K562 (cell line): ENCODE results near the gene NAT14. TPM values are rescaled to one million over a fixed set of nuclear protein-coding genes. Genes with fewer than 3 reads are reported as not detected.

Experiments used
- CHCHD3 ChIP-seq: fragments of 250-450 bp; sonication (Bioruptor Pico); IDR thresholded peaks from 2 replicates; pipeline ENCODE4 v2.1.2; 2022; ENCODE audit warnings: mild to moderate bottlenecking
- FOXA3 ChIP-seq, 2 experiments: fragments of 450-650 bp in 1 of 2; sonication (generic) in 1 of 2; formaldehyde crosslinking; IDR thresholded peaks in 1 of 2; conservative IDR thresholded peaks in 1 of 2; 2 replicates each; pipeline versions ENCODE4 v1.4.0 to v1.8.0; 2020 to 2022; ENCODE audit warnings: mild to moderate bottlenecking in 2 of 2, missing genetic modification reagents in 1 of 2
- NBN ChIP-seq: fragments of 450-650 bp; IDR thresholded peaks from 2 replicates; pipeline ENCODE4 v1.6.1; 2016; ENCODE audit warnings: low read depth, mild to moderate bottlenecking
- RBM14 ChIP-seq: fragments of 200-400 bp; formaldehyde crosslinking; IDR thresholded peaks from 2 replicates; pipeline ENCODE4 v1.6.1; 2018; ENCODE audit warnings: low read depth, mild to moderate bottlenecking, low read length, moderate library complexity, borderline replicate concordance; ENCODE audit not compliant: insufficient read depth
- TEAD4 ChIP-seq, 2 experiments: sonication (generic) in 1 of 2; formaldehyde crosslinking in 1 of 2; IDR thresholded peaks; 2 replicates each; pipeline versions ENCODE4 v1.6.1 to v1.8.0; 2012 to 2022; ENCODE audit warnings: borderline replicate concordance in 1 of 2, inconsistent platforms in 1 of 2, low read length in 1 of 2, mild to moderate bottlenecking in 1 of 2, missing genetic modification reagents in 1 of 2
- USF1 ChIP-seq: sonication (generic); formaldehyde crosslinking; IDR thresholded peaks from 2 replicates; pipeline ENCODE4 v1.9.0; 2022; ENCODE audit warnings: mild to moderate bottlenecking, missing genetic modification reagents
- ZNF766 ChIP-seq: fragments of 200-800 bp; sonication (Bioruptor generic); conservative IDR thresholded peaks from 2 replicates; pipeline ENCODE4 v1.6.1; 2016; ENCODE audit warnings: missing genetic modification characterization, missing compliant biosample characterization
- polyA plus RNA-seq, 8 experiments: library from polyadenylated mRNA; depleted of rRNA in 4 of 8; stranded (reverse) in 5 of 8; unstranded in 3 of 8; fragments of >200 nt; fragmentation: Nextera tagmentation in 2 of 8; fragmentation: Illumina TruSeq in 1 of 8; extraction: Ambion mirVana in 2 of 8; extraction: Trizol in 1 of 8; gene quantifications; 2 replicates each; pipeline versions ENCODE4 v1.2.1 to v1.2.3, GENCODE V29; 2011 to 2014; ENCODE audit warnings: inconsistent platforms in 1 of 8, missing spikeins in 1 of 8
- total RNA-seq, 7 experiments: library from RNA; depleted of rRNA in 6 of 7; stranded (reverse); fragments of >200 nt in 6 of 7; fragmentation: Illumina TruSeq in 2 of 7; extraction: Trizol in 2 of 7; gene quantifications; 2 replicates each; pipeline versions ENCODE4 v1.2.1 to v1.2.3, GENCODE V29; 2011 to 2021; ENCODE audit warnings: low replicate concordance in 1 of 7
- TF ChIP-seq, protein P1 (sequence below): fragments of 450-650 bp; IDR thresholded peaks from 2 replicates; pipeline ENCODE4 v1.6.1; 2016; ENCODE audit warnings: mild to moderate bottlenecking, moderate library complexity
- TF ChIP-seq, protein P2 (sequence below), 3 experiments: fragments of 200-800 bp in 1 of 3; sonication (Bioruptor generic) in 1 of 3; sonication (generic) in 1 of 3; formaldehyde crosslinking in 1 of 3; IDR thresholded peaks; 2 replicates each; pipeline versions ENCODE4 v1.6.1 to v1.8.0; 2016 to 2022; ENCODE audit warnings: mild to moderate bottlenecking in 2 of 3, missing compliant biosample characterization in 2 of 3, missing genetic modification characterization in 2 of 3, missing genetic modification reagents in 1 of 3
- TF ChIP-seq, protein P3 (sequence below): conservative IDR thresholded peaks from 2 replicates; pipeline ENCODE4 v1.6.1; 2011; ENCODE audit warnings: low read depth, mild to moderate bottlenecking, low read length; ENCODE audit not compliant: control insufficient read depth

The NAT14 gene
- total and polyA plus RNA-seq, 9 of the 15 experiments (the other 6 are each of a cell fraction or from before 2014, with no cell fraction given) = 2.4 to 77.0 (median 26.7) TPM

- 0 out of 2 replicates have a peak, but pooled peaks have one; percentile 6 for TF ChIP-seq TEAD4 (IDR thresholded peaks at IDR 0.05; ENCODE audit: low read length)
- no peak for TF ChIP-seq TEAD4 (CRISPR knock-in tag; IDR thresholded peaks at IDR 0.05; ENCODE audit: borderline replicate concordance)
- TF ChIP-seq RBM14 = peak; percentile 91; the same call in 1 of the 2 replicates
- TF ChIP-seq, protein P1, sequence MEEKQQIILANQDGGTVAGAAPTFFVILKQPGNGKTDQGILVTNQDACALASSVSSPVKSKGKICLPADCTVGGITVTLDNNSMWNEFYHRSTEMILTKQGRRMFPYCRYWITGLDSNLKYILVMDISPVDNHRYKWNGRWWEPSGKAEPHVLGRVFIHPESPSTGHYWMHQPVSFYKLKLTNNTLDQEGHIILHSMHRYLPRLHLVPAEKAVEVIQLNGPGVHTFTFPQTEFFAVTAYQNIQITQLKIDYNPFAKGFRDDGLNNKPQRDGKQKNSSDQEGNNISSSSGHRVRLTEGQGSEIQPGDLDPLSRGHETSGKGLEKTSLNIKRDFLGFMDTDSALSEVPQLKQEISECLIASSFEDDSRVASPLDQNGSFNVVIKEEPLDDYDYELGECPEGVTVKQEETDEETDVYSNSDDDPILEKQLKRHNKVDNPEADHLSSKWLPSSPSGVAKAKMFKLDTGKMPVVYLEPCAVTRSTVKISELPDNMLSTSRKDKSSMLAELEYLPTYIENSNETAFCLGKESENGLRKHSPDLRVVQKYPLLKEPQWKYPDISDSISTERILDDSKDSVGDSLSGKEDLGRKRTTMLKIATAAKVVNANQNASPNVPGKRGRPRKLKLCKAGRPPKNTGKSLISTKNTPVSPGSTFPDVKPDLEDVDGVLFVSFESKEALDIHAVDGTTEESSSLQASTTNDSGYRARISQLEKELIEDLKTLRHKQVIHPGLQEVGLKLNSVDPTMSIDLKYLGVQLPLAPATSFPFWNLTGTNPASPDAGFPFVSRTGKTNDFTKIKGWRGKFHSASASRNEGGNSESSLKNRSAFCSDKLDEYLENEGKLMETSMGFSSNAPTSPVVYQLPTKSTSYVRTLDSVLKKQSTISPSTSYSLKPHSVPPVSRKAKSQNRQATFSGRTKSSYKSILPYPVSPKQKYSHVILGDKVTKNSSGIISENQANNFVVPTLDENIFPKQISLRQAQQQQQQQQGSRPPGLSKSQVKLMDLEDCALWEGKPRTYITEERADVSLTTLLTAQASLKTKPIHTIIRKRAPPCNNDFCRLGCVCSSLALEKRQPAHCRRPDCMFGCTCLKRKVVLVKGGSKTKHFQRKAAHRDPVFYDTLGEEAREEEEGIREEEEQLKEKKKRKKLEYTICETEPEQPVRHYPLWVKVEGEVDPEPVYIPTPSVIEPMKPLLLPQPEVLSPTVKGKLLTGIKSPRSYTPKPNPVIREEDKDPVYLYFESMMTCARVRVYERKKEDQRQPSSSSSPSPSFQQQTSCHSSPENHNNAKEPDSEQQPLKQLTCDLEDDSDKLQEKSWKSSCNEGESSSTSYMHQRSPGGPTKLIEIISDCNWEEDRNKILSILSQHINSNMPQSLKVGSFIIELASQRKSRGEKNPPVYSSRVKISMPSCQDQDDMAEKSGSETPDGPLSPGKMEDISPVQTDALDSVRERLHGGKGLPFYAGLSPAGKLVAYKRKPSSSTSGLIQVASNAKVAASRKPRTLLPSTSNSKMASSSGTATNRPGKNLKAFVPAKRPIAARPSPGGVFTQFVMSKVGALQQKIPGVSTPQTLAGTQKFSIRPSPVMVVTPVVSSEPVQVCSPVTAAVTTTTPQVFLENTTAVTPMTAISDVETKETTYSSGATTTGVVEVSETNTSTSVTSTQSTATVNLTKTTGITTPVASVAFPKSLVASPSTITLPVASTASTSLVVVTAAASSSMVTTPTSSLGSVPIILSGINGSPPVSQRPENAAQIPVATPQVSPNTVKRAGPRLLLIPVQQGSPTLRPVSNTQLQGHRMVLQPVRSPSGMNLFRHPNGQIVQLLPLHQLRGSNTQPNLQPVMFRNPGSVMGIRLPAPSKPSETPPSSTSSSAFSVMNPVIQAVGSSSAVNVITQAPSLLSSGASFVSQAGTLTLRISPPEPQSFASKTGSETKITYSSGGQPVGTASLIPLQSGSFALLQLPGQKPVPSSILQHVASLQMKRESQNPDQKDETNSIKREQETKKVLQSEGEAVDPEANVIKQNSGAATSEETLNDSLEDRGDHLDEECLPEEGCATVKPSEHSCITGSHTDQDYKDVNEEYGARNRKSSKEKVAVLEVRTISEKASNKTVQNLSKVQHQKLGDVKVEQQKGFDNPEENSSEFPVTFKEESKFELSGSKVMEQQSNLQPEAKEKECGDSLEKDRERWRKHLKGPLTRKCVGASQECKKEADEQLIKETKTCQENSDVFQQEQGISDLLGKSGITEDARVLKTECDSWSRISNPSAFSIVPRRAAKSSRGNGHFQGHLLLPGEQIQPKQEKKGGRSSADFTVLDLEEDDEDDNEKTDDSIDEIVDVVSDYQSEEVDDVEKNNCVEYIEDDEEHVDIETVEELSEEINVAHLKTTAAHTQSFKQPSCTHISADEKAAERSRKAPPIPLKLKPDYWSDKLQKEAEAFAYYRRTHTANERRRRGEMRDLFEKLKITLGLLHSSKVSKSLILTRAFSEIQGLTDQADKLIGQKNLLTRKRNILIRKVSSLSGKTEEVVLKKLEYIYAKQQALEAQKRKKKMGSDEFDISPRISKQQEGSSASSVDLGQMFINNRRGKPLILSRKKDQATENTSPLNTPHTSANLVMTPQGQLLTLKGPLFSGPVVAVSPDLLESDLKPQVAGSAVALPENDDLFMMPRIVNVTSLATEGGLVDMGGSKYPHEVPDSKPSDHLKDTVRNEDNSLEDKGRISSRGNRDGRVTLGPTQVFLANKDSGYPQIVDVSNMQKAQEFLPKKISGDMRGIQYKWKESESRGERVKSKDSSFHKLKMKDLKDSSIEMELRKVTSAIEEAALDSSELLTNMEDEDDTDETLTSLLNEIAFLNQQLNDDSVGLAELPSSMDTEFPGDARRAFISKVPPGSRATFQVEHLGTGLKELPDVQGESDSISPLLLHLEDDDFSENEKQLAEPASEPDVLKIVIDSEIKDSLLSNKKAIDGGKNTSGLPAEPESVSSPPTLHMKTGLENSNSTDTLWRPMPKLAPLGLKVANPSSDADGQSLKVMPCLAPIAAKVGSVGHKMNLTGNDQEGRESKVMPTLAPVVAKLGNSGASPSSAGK = peak; percentile 84
- TF ChIP-seq FOXA3 (CRISPR knock-in tag; conservative IDR thresholded peaks at IDR 0.05 in 1 of 2, IDR thresholded peaks at IDR 0.05 in 1 of 2) = peak in 1 of 2 experiments; percentile 76; a peak in 1 of 4 replicates
- TF ChIP-seq ZNF766 (CRISPR knock-in tag) = no peak; the same call in 1 of the 2 replicates
- TF ChIP-seq, protein P2, sequence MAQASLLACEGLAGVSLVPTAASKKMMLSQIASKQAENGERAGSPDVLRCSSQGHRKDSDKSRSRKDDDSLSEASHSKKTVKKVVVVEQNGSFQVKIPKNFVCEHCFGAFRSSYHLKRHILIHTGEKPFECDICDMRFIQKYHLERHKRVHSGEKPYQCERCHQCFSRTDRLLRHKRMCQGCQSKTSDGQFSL (CRISPR knock-in tag; IDR thresholded peaks at IDR 0.05) = peak; percentile 87
- TF ChIP-seq, protein P2 (tag; IDR thresholded peaks at IDR 0.05) = peak in 1 of 2 experiments; percentile 58; a peak in 1 of 4 replicates
- TF ChIP-seq, protein P3, sequence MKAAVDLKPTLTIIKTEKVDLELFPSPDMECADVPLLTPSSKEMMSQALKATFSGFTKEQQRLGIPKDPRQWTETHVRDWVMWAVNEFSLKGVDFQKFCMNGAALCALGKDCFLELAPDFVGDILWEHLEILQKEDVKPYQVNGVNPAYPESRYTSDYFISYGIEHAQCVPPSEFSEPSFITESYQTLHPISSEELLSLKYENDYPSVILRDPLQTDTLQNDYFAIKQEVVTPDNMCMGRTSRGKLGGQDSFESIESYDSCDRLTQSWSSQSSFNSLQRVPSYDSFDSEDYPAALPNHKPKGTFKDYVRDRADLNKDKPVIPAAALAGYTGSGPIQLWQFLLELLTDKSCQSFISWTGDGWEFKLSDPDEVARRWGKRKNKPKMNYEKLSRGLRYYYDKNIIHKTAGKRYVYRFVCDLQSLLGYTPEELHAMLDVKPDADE = peak; percentile 73
- peak; percentile 97 for TF ChIP-seq USF1
- TF ChIP-seq NBN = peak; percentile 89
- TF ChIP-seq CHCHD3 (CRISPR knock-in tag) = no peak
Measured at GRCh38 chr19:55461259-55461973, 23.6 kb upstream of the NAT14 start, which contains the start of gene ISOC2 (continued).
